Stimulated activated naive CD8-positive, alpha-beta T cell treated with anti-CD3 and anti-CD28 coated beads, Interleukin-15, amount 100 ng/mL, for 72 hours (primary cell): ENCODE data around the gene UVRAG.

ENCODE experiments used
- ATAC-seq: fragments of 150-1000 bp; cut with Tn5 transposase; 2 replicates; pipeline ENCODE4 v1.10.0; 2021; ENCODE audit warnings: mild to moderate bottlenecking, moderate library complexity
- DNase-seq, 2 donors: peaks; one replicate each; pipeline ENCODE4 v3.0.0; 2021 to 2022
- H3K27ac Mint-ChIP-seq, 2 donors: one replicate each; pipeline ENCODE4 v1.8.0; 2022; ENCODE audit warnings: mild to moderate bottlenecking in 2 of 2, mixed read lengths in 2 of 2, moderate library complexity in 2 of 2
- H3K27me3 Mint-ChIP-seq: one replicate; pipeline ENCODE4 v1.8.0; 2022; ENCODE audit warnings: mixed read lengths
- H3K4me1 Mint-ChIP-seq: one replicate; pipeline ENCODE4 v1.8.0; 2022; ENCODE audit warnings: mild to moderate bottlenecking, mixed read lengths
- H3K4me3 Mint-ChIP-seq, 2 donors: one replicate each; pipeline ENCODE4 v1.8.0; 2022; ENCODE audit warnings: mild to moderate bottlenecking in 2 of 2, mixed read lengths in 2 of 2, moderate library complexity in 1 of 2
- H3K9me3 Mint-ChIP-seq, 2 donors: one replicate each; pipeline ENCODE4 v1.8.0; 2022; ENCODE audit warnings: mixed read lengths in 2 of 2

Gene UVRAG

DNA sequence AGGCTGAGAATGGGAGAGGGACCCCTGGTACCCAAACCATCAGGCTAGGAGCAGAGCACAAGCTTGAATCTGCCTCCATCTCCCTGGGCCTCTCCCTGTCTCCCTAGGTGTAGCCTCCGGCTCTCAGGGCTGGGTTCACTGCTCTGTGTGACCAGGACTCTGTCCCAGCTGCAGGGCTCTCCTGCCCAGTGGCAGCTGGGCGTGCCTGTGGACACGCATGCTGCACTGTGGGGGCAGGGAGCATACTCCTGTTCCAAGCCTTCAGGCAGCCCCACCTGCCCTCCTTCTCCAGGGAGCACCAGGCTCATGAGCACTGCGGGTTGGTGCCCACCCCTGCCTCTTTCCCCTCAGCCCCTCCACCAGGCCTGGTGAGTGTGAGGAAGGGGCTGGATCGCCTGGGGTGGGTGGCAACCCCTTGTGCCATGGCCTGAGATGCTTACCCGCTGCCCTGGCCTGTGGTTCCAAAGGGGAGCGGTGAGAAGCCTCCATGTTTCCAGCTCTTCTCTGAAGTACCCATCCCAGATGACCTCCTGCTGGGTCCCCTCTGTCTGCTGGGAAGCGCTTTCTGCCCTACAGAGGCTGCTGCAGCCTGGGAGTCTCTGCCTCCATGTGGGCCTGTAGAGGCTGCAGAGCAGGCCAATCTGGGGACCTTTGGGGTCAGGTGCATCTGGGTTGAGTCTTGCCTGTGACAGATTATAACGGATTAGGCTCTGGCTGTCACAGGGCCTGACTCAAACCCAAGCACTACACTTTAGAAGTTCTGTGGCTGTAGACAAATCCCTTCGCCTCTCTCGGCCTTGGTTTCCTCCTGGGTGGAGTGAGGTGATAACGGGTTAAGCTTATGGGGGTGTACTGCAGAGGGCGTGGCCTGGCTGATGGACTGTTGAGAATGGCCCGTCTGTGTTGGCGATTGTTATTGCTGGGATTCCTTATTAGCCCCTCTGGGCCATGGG is 347.6 kb downstream of the UVRAG start:
- H3K4me3 Mint-ChIP-seq, result no peak overlapping the region
- no peaks in the 10 kb centered on the region for H3K9me3 Mint-ChIP-seq
- no peak for ATAC-seq

DNA sequence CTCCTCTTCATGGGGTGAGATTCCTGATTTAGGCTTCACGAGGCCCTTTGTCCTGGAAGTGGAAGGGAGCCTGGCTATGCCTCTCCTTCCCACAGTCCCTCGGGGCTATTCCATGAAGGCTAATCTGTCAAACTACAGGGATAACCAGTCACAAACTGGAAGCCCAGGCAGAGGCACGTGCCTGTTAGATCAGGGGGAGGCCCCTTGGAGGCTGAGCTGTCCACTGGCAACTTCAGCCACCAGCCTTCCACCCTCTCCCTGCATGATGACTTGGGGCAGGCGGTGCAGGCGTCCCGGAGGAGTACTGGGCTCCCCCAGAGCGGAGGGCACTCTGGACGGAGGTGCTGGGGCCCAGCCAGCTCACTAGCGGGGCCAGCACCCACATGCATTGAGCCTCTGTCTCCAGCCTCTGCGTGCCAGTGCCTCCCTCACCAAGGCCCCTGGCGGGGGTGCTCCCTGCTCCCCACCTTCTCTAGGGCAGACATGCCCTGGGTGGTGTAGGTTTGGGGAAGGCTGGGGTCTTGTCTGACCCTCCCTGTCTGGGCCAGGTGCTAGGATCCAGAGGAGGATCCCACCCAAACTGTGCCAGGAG is 348.4 kb downstream of the UVRAG start:
- H3K9me3 Mint-ChIP-seq, result no peaks in the 10 kb centered on the region
- H3K4me3 Mint-ChIP-seq, result no peak overlapping the region
- H3K27me3 Mint-ChIP-seq, result peaks cover 4% of the 10 kb centered on the region
- no peak for DNase-seq
- peaks cover 16% of the 10 kb centered on the region for H3K4me1 Mint-ChIP-seq
- peak overlapping the region in 1 of 2 donors; percentile 67 for H3K27ac Mint-ChIP-seq
- no peak for ATAC-seq

More for the DNA sequence above, 347.6 kb downstream of the UVRAG start:
- Mint-ChIP-seq H3K27ac (no peak overlapping the region), H3K27me3 (no peaks in the 10 kb centered on the region), H3K4me1 (peaks cover 16% of the 10 kb centered on the region)
- DNase-seq, result no peak

DNA sequence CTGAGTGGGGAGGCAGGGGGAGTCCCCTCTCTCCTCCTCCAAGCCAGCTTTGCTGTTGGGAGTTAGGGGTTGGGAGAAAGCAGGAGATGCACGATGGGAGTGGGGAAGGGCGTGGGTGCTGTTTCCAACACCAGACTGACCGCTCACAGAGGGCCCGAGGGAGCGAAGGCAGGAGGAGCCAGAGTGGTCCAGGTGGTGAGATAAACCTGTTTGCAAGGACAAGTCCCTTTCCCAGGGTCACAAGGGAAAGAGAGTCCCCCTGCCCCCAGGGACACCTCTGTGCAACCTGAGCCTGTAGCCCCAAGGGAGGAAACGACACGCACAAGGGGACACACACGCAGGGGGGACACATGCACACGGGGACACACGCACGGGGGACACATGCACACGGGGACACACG is 349.1 kb downstream of the UVRAG start:
- no peaks in the 10 kb centered on the region for H3K9me3 Mint-ChIP-seq
- H3K4me3 Mint-ChIP-seq, result no peak overlapping the region
- peaks cover 8% of the 10 kb centered on the region for H3K27me3 Mint-ChIP-seq
- no peak overlapping the region for H3K27ac Mint-ChIP-seq
- ATAC-seq, result no peak
- H3K4me1 Mint-ChIP-seq, result peaks cover 16% of the 10 kb centered on the region
- no peak for DNase-seq

DNA sequence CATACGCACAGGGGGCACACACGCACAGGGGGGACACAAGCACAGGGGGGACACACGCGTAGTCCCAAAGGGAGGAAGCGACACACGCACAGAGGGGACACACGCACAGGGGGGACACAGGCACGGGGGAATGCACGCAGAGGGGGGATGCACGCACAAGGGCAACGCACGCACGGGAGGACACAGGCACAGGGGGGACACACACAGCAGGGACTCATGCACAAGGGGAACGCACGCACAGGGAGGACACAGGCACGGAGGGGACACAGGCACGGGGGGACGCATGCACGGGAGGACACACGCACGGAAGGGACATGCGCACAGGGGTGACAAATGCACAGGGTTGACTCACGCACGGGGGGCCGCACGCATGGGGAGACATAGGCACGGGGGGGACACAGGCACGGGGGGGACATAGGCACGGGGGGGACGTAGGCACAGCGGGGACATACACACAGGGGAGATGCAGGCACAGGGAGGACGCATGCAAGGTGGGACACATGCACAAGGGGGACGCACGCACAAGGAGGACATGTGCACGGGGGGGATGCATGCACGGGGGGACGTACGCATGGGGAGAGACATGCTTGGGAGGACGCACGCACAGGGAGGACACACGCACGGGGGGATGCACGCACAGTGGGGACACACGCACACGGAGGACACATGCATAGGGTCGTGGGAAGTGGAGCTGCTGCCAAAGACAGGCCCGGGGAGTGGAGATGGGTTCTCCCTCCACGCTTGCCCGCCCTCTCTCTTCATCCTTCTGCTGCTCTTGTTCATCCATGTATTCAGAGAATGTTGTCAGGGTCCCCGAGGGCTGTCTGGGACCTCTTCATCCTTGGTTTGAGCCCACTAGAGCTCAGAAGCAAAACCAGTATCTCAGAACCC is 350.1 kb downstream of the UVRAG start:
- Mint-ChIP-seq H3K27me3 (peaks cover 8% of the 10 kb centered on the region), H3K9me3 (no peaks in the 10 kb centered on the region), H3K4me3 (no peak overlapping the region), H3K27ac (no peak overlapping the region), H3K4me1 (peaks cover 16% of the 10 kb centered on the region)
- ATAC-seq (peak; percentile 25), DNase-seq (no peak)

DNA sequence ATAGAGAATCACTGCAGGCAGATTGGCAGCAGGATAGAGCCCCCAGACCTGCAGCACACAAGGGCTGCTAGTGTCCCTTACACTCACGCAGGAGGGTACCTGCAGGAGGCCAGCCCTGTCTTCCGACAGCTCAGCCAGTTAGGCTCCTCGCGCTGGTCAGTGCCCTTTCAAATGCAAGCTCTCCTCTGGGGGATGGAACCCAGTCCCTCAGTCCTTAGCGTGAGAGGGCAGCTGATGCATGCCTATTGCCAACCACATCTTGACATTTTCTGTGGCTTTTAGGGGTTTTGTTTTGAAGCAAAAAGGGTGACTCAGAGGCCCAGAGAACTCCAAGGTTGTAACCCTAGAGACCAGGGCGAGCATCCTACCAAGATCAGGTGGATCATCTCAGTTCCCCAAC is 351.3 kb downstream of the UVRAG start:
- ATAC-seq (peak; percentile 85), DNase-seq (peak; percentile 26 to 58)
- Mint-ChIP-seq H3K4me1 (peaks cover 16% of the 10 kb centered on the region), H3K27me3 (peaks cover 8% of the 10 kb centered on the region), H3K27ac (no peak overlapping the region), H3K9me3 (no peaks in the 10 kb centered on the region), H3K4me3 (no peak overlapping the region)

DNA sequence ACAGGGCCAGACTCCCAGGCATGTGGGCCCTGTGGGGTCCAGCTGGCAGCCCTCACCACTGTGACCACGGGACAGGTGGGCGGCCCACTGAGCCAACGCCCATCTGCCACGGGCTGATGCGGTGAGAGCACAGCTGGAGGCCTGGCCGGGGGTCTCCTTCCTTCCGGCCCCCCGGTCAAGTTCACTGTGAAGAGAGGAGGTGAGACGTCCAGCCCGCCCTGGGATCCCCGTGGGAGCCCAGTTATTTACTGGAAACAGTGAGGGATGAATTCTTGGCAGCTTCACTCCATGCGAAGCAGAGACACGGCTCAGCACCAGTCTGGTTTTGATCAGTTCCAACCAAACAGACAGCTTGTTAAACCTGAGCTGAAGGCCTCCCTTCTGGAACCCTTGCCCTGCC is 352.6 kb downstream of the UVRAG start:
- Mint-ChIP-seq H3K9me3 (no peaks in the 10 kb centered on the region), H3K4me3 (no peak overlapping the region), H3K27ac (peak overlapping the region in 1 of 2 donors; percentile 54), H3K4me1 (peaks cover 16% of the 10 kb centered on the region), H3K27me3 (peaks cover 8% of the 10 kb centered on the region)
- ATAC-seq, result no peak
- DNase-seq, result no peak

DNA sequence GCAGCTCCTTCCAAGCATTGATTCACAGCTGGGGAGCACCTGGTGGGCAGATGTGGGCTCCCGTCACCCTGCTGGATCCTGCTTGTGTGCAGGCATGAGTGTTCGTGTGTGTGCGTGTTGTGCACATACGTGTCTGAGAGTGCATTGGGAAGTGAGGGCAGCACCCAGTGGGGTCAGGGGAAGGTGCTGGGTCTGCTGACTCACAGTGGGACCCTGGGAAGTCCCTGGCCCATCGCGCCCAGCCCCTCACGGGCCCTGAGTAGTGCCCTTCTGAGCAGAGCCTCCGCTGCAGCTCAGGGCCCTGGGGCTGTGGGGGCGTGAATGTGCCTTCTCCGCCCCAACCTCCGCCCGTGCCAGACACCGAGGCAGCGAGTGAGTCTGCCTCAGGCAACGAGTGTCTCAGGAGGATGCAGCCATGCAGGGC is 354.5 kb downstream of the UVRAG start:
- Mint-ChIP-seq H3K27ac (no peak overlapping the region), H3K4me1 (peaks cover 23% of the 10 kb centered on the region), H3K9me3 (no peaks in the 10 kb centered on the region), H3K27me3 (peaks cover 8% of the 10 kb centered on the region), H3K4me3 (no peak overlapping the region)
- no peak for DNase-seq
- no peak for ATAC-seq

DNA sequence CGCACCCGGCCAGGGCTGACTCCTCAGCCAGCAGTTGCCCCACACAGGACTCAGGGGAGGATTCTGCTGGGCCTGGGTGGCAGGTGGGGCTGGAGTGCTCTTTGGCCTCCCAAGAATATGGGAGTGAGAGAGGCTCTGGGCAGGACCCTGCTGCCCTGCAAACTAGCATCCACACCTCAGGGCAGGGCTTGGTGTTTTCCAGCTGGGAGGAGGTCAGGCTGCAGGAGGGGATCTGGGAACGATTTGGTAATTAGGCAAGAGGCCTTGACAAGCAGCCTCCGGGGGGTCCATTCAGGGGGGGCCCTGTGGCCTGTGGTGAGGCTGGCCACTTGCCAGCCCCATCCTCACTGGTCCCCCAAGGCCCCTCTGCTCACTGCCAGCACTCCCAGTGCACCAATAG is 355.5 kb downstream of the UVRAG start:
- DNase-seq (no peak), ATAC-seq (no peak)
- Mint-ChIP-seq H3K4me1 (peaks cover 23% of the 10 kb centered on the region), H3K4me3 (no peak overlapping the region), H3K27ac (peak overlapping the region in 1 of 2 donors; percentile 46), H3K27me3 (peaks cover 8% of the 10 kb centered on the region), H3K9me3 (no peaks in the 10 kb centered on the region)

DNA sequence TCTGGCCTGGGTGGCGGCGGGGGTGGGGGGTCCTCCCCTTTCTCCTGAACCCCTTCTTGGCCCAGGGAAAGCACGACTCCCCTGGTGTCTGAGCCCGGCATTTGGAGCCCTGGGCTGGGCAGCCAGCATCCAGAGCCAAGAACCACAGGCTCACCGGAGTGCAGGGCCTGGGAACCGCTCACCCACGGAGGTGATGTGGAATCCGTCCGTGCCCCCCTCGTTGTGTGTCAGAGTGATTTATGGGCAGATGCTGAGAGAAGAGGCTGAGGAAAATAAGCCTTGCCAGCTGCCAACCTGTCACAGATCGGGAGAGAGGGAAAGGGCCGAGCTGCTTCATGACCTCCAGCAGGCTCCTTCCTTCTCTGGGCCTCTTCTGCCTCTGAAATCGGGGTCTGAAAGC is 357.6 kb downstream of the UVRAG start:
- H3K27ac Mint-ChIP-seq, result no peak overlapping the region
- DNase-seq (no peak), ATAC-seq (no peak)
- H3K9me3 Mint-ChIP-seq, result no peaks in the 10 kb centered on the region
- H3K4me3 Mint-ChIP-seq, result no peak overlapping the region
- H3K4me1 Mint-ChIP-seq, result peaks cover 7% of the 10 kb centered on the region
- peaks cover 8% of the 10 kb centered on the region for H3K27me3 Mint-ChIP-seq

DNA sequence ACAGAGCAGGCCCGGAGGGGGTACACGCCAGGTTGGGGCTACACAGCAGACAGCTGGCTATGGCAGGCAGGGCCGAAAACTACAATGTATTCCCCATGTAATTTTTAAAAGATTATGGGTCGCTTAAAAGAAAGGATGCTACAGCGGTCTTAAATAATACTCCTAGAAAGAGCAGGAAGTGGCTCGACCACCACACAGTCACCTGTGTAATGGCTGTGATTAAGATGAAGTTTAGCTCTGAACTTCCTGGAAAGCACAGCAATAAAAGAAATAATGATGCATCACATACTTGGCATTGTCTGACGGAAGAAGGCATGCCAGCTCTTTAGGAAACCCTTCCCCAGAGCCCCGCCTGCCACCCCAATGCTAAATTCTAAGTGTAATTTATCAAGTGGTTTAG is 358.7 kb downstream of the UVRAG start:
- Mint-ChIP-seq H3K4me3 (no peak overlapping the region), H3K9me3 (no peaks in the 10 kb centered on the region), H3K4me1 (peaks cover 7% of the 10 kb centered on the region), H3K27me3 (peaks cover 1% of the 10 kb centered on the region), H3K27ac (no peak overlapping the region)
- DNase-seq (no peak), ATAC-seq (no peak)

DNA sequence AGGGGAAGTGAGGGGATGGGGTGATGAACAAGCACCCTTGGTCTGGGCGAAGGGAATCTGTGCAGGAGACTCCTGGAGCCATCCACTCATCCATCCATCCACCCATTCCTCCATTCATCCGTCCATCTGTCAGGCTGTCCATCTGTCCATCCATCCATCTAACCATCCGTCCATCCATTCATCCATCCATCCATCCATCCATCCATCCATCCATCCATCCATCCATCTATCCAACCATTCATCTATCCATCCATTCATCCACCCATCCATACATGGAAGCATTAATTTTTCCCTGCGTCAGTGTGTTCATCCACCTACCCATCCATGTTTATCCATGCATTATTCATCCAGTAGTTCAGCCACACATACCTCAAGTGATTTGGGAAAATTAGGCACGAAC is 359.3 kb downstream of the UVRAG start:
- no peaks in the 10 kb centered on the region for H3K9me3 Mint-ChIP-seq
- ATAC-seq, result no peak

DNA sequence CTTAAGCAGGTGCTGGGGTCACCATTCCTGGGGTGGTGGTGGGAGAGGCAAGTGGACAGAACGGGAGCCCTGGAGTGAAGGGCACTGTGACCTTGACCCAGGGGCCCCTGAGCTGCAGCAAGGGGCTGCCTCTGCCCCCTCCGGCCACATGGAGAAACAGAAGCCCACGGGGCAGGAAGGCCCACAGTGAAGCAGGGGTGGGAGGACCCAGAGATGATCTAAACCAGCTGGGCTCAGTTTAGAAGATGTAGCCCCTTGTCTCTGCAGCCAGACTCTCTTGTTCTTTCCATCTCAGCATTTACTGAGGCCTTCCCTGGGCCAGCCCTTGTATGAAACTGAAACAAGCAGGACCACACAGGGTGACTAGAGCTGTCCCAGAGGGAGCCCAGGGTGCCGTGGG is 360.8 kb downstream of the UVRAG start:
- no peaks in the 10 kb centered on the region for H3K9me3 Mint-ChIP-seq
- no peak overlapping the region for H3K4me3 Mint-ChIP-seq
- H3K4me1 Mint-ChIP-seq, result peaks cover 7% of the 10 kb centered on the region
- DNase-seq, result no peak
- ATAC-seq, result no peak
- no peak overlapping the region for H3K27ac Mint-ChIP-seq
- no peaks in the 10 kb centered on the region for H3K27me3 Mint-ChIP-seq

More for the DNA sequence above, 359.3 kb downstream of the UVRAG start:
- Mint-ChIP-seq H3K4me1 (peaks cover 7% of the 10 kb centered on the region), H3K27me3 (no peaks in the 10 kb centered on the region), H3K4me3 (no peak overlapping the region), H3K27ac (no peak overlapping the region)
- no peak for DNase-seq

DNA sequence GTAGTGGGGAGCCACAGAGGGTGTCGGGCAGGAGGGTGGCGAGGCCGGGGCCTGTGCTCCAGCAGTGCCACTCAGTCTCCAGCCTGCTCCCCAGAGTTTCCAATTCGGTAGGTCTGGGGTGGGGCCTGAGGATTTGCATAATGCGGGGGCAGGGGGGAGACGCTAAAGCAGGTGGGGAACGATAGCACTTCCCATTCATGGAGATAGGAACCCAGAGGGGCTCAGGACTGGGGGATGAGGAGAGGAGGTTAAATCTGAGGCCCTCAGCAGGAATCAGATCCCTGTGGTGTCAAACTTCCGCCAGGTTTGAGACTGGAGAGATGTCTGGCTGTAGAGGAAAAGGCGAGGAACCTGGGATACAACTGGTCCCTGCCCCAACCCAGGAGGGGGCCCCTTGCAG is 361.5 kb downstream of the UVRAG start:
- H3K9me3 Mint-ChIP-seq, result no peaks in the 10 kb centered on the region
- H3K27ac Mint-ChIP-seq, result no peak overlapping the region
- peaks cover 7% of the 10 kb centered on the region for H3K4me1 Mint-ChIP-seq
- ATAC-seq (no peak), DNase-seq (no peak)
- H3K4me3 Mint-ChIP-seq, result no peak overlapping the region
- H3K27me3 Mint-ChIP-seq, result no peaks in the 10 kb centered on the region

DNA sequence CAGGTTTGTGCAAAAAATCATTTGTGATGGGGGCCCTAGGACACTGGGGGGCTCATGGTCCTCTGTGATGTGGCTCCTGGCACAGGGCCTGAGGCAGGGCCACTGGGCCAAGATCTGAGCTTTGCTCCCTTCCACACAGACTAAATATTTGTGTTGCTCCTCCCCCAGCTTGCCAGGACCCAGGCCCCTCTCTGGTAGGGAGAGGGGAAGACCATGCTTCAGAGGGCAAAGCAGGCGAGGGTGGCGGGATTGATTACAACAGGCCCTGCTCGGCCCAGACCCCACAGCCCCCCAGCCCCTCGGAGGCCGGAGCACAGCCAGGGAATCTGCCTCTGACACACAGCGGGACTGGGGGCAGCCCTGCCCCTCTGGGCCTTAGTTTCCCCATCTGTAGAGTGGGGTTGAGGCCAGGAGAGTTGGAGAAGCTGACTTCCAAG is 362.3 kb downstream of the UVRAG start:
- ATAC-seq, result no peak
- H3K27ac Mint-ChIP-seq, result no peak overlapping the region
- no peak overlapping the region for H3K4me3 Mint-ChIP-seq
- H3K27me3 Mint-ChIP-seq, result no peaks in the 10 kb centered on the region
- no peaks in the 10 kb centered on the region for H3K9me3 Mint-ChIP-seq
- H3K4me1 Mint-ChIP-seq, result peaks cover 7% of the 10 kb centered on the region
- DNase-seq, result no peak

DNA sequence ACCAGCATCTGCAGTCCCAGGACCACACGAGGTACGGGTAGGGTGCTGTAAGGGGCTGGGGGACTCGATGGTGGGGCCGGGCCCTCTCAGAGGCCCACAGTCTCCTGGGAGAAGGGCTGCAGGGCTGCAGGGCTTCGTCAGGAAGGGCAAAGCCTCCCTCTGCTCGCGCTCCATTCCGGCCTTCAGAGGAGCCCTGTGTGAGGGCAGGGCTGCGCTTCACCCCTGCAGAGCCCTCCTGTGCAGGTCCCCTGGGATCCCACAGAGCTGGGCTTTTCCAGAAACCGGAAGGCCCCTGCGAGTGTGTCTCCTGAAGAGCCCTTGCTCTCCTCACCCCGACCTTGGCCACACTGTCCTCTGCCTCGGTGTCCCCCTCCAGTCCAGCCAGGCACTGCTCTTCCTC is 364.1 kb downstream of the UVRAG start:
- no peak overlapping the region for H3K4me3 Mint-ChIP-seq
- H3K27ac Mint-ChIP-seq, result peak overlapping the region in 1 of 2 donors; percentile 57
- H3K9me3 Mint-ChIP-seq, result no peaks in the 10 kb centered on the region

More for the DNA sequence above, 364.1 kb downstream of the UVRAG start:
- ATAC-seq (no peak), DNase-seq (no peak)
- H3K4me1 Mint-ChIP-seq, result no peaks in the 10 kb centered on the region
- H3K27me3 Mint-ChIP-seq, result no peaks in the 10 kb centered on the region
